OCI-LY3 (cell line): Measurements from ENCODE around the gene CTAGE9.

Source experiments
- EZH2phosphoT487 ChIP-seq: fragments of 200-600 bp; shearing (Covaris generic); IDR thresholded peaks from 2 replicates; pipeline ENCODE4 v1.6.1; 2018; ENCODE audit warnings: antibody characterized with exemption, mixed run types, low read depth
- TF ChIP-seq, protein P1 (sequence below): fragments of 200-600, 300-600 bp; sonication (generic); IDR thresholded peaks from 2 replicates; pipeline ENCODE4 v1.5.1; 2014; ENCODE audit warnings: antibody characterized with exemption, low read length, low read depth

DNA sequence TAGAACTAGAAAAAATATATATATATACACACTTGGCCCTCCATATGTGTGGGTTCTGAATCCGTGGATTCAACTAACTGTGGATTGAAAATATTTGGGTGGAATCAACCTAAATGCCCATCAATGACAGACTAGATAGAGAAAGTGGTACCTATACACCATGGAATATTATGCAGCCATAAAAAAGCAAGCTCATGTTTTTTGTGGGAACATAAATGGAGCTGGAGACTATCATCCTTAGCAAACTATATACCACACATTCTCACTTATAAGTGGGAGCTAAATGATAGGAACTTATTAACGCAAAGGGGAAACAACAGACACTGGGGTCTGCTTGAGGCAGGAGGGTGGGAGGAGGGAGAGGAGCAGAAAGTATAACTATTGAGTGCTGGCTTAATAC, 37.6 kb downstream of the CTAGE9 start:
- no peak for TF ChIP-seq EZH2phosphoT487
- TF ChIP-seq, protein P1, sequence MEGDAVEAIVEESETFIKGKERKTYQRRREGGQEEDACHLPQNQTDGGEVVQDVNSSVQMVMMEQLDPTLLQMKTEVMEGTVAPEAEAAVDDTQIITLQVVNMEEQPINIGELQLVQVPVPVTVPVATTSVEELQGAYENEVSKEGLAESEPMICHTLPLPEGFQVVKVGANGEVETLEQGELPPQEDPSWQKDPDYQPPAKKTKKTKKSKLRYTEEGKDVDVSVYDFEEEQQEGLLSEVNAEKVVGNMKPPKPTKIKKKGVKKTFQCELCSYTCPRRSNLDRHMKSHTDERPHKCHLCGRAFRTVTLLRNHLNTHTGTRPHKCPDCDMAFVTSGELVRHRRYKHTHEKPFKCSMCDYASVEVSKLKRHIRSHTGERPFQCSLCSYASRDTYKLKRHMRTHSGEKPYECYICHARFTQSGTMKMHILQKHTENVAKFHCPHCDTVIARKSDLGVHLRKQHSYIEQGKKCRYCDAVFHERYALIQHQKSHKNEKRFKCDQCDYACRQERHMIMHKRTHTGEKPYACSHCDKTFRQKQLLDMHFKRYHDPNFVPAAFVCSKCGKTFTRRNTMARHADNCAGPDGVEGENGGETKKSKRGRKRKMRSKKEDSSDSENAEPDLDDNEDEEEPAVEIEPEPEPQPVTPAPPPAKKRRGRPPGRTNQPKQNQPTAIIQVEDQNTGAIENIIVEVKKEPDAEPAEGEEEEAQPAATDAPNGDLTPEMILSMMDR, result no peak
